IMR-90 (cell line): ENCODE measurements around the gene THOP1.

Experiments used
- CEBPB ChIP-seq: IDR thresholded peaks from 2 replicates; pipeline ENCODE4 v1.6.1; 2012; ENCODE audit warnings: low read depth, low read length, improper control_type of control experiment
- FOS ChIP-seq: fragments of 150-350 bp; IDR thresholded peaks from 2 replicates; pipeline ENCODE4 v1.6.1; 2016; ENCODE audit warnings: low read depth, low read length
- MXI1 ChIP-seq: IDR thresholded peaks from 2 replicates; pipeline ENCODE4 v1.6.1; 2012; ENCODE audit warnings: low read depth, mild to moderate bottlenecking, low read length, moderate library complexity, borderline replicate concordance
- NFE2L2 ChIP-seq: fragments of 150-350 bp; IDR thresholded peaks from 2 replicates; pipeline ENCODE4 v1.6.1; 2016; ENCODE audit warnings: low read depth, mild to moderate bottlenecking, low read length
- POLR2A ChIP-seq: IDR thresholded peaks from 2 replicates; pipeline ENCODE4 v1.6.1; 2012; ENCODE audit warnings: mild to moderate bottlenecking, low read depth, low read length
- RFX5 ChIP-seq: IDR thresholded peaks from 2 replicates; pipeline ENCODE4 v1.8.0; 2012; ENCODE audit warnings: low read depth, mild to moderate bottlenecking, low read length, moderate library complexity
- TF ChIP-seq, protein P1 (sequence below): conservative IDR thresholded peaks from 2 replicates; pipeline ENCODE4 v1.5.1; 2012; ENCODE audit warnings: mild to moderate bottlenecking, low read depth, low read length, improper control_type of control experiment
- TF ChIP-seq, protein P2 (sequence below): fragments of 150-350 bp; IDR thresholded peaks from 2 replicates; pipeline ENCODE4 v1.6.1; 2017; ENCODE audit warnings: mild to moderate bottlenecking, antibody characterized with exemption, low read length, low read depth

- no peak for TF ChIP-seq RFX5
- TF ChIP-seq, protein P1, sequence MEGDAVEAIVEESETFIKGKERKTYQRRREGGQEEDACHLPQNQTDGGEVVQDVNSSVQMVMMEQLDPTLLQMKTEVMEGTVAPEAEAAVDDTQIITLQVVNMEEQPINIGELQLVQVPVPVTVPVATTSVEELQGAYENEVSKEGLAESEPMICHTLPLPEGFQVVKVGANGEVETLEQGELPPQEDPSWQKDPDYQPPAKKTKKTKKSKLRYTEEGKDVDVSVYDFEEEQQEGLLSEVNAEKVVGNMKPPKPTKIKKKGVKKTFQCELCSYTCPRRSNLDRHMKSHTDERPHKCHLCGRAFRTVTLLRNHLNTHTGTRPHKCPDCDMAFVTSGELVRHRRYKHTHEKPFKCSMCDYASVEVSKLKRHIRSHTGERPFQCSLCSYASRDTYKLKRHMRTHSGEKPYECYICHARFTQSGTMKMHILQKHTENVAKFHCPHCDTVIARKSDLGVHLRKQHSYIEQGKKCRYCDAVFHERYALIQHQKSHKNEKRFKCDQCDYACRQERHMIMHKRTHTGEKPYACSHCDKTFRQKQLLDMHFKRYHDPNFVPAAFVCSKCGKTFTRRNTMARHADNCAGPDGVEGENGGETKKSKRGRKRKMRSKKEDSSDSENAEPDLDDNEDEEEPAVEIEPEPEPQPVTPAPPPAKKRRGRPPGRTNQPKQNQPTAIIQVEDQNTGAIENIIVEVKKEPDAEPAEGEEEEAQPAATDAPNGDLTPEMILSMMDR = no peak
- TF ChIP-seq, protein P2, sequence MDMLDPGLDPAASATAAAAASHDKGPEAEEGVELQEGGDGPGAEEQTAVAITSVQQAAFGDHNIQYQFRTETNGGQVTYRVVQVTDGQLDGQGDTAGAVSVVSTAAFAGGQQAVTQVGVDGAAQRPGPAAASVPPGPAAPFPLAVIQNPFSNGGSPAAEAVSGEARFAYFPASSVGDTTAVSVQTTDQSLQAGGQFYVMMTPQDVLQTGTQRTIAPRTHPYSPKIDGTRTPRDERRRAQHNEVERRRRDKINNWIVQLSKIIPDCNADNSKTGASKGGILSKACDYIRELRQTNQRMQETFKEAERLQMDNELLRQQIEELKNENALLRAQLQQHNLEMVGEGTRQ = no peak
- TF ChIP-seq POLR2A = no peak
- TF ChIP-seq CEBPB = no peak
- TF ChIP-seq FOS = no peak
- TF ChIP-seq NFE2L2 = no peak
- TF ChIP-seq MXI1 = no peak
Measured at GRCh38 chr19:2815923-2816322, 30.6 kb downstream of the THOP1 start.
